ES-I3 (cell line): ENCODE measurements around the gene DUSP15.
"Not testable (repeated sequence)": the region's sequence is repeated elsewhere in the genome, so short reads cannot be mapped to it uniquely, and the experiment has no call there.

Experiments used
- H3K36me3 ChIP-seq: 2 replicates; pipeline ENCODE4 v1.6.1; 2013; ENCODE audit warnings: mild to moderate bottlenecking, low read length, control low read depth, moderate library complexity; ENCODE audit not compliant: insufficient read depth
- H3K4me1 ChIP-seq: 2 replicates; pipeline ENCODE4 v1.6.1; 2013; ENCODE audit warnings: mild to moderate bottlenecking, control low read depth, low read length; ENCODE audit not compliant: insufficient read depth
- H3K9ac ChIP-seq: 2 replicates; pipeline ENCODE4 v1.6.1; 2013; ENCODE audit warnings: low read depth, mild to moderate bottlenecking, low read length, moderate library complexity
- H3K9me3 ChIP-seq: 2 replicates; pipeline ENCODE4 v1.6.1; 2013; ENCODE audit warnings: mild to moderate bottlenecking, low read length, moderate library complexity; ENCODE audit not compliant: control insufficient read depth, insufficient read depth

DUSP15 gene

DNA sequence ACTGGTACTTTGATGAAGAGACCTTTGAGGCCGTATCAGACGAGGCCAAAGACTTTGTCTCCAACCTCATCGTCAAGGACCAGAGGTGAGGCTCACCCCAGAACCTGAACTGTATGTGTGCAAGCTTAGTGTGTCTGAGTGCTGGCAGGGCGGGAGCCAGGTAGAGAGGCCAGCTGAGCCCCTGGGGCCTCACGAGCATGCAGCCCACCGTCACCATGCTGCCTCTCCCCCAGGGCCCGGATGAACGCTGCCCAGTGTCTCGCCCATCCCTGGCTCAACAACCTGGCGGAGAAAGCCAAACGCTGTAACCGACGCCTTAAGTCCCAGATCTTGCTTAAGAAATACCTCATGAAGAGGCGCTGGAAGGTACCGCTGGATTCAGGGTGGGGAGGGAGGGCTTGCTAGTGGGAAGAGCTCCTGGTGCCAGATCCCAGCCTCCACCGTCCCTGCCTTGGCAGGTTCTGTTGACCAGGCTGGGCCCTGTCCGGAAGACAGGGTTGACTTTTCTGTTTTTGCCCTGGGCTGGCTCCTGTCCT lies 38.5 kb downstream of the DUSP15 start:
- Histone ChIP-seq H3K36me3 (no peaks in the 10 kb centered on the region; the same call in 1 of the 2 replicates), H3K9ac (no peak overlapping the region), H3K9me3 (no peaks in the 10 kb centered on the region), H3K4me1 (peaks cover 26% of the 10 kb centered on the region; the same call in 1 of the 2 replicates)

GRCh38 chr20:31831211-31831610 lies 39.1 kb downstream of the DUSP15 start:
- Histone ChIP-seq H3K36me3 (no peaks in the 10 kb centered on the region; the same call in 1 of the 2 replicates), H3K4me1 (peaks cover 19% of the 10 kb centered on the region; the same call in 1 of the 2 replicates)

DNA sequence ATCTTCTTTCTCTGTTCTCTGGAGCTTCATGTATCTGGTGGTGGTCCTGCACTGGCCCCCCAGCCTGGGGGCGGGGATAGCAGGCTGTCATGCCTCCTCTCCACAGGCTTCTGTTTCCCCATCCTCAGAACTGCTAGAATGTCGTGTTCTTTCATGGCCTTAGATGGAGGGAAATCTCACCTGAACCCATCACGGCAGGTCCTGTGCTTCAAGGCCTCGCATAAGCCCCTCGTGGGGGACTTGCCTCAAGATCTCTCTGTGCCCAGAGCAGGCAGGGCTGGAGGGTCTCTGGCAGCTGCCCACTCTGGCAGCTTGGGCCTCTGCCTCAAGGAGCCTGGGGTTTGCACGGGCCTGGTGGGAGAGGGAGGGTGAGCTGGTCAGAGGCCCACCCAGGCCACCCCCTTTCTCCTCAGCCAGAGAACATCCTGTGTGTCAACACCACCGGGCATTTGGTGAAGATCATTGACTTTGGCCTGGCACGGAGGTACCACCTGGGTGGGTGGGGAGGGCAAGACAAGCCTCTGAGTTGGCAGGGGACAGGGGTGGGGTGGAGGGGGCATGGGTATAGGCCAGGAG lies 39.8 kb downstream of the DUSP15 start:
- H3K9me3 ChIP-seq: no peaks in the 10 kb centered on the region
- peaks cover 12% of the 10 kb centered on the region; the same call in 1 of the 2 replicates for H3K4me1 ChIP-seq
- no peaks in the 10 kb centered on the region; the same call in 1 of the 2 replicates for H3K36me3 ChIP-seq
- H3K9ac ChIP-seq: no peak overlapping the region

More at GRCh38 chr20:31831211-31831610, 39.1 kb downstream of the DUSP15 start:
- no peak overlapping the region for H3K9ac ChIP-seq
- H3K9me3 ChIP-seq: no peaks in the 10 kb centered on the region

- Histone ChIP-seq H3K9me3 (no peaks in the 10 kb centered on the region), H3K9ac (no peak overlapping the region), H3K36me3 (no peaks in the 10 kb centered on the region; the same call in 1 of the 2 replicates), H3K4me1 (peaks cover 8% of the 10 kb centered on the region; the same call in 1 of the 2 replicates)
Measured at GRCh38 chr20:31829731-31830130, 40.6 kb downstream of the DUSP15 start.

DNA sequence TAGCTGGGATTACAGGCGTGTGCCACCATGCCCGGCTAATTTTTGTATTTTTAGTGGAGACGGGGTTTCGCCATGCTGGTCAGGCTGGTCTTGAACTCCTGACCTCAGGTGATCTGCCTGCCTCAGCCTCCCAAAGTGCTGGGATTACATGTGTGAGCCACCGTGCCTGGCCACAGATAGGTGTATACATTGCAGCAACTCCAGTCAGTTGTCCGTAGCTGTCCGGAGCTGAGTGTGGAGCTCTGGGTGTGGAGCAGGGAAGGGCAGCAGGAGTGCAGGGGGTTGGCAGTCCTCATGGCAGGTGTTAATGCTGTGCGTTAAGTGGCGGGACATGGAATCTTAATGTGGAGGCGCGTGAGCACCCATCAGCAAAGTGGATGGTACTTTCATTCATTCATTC lies 42.3 kb downstream of the DUSP15 start:
- H3K36me3 ChIP-seq, H3K9ac ChIP-seq: not testable (repeated sequence)

DNA sequence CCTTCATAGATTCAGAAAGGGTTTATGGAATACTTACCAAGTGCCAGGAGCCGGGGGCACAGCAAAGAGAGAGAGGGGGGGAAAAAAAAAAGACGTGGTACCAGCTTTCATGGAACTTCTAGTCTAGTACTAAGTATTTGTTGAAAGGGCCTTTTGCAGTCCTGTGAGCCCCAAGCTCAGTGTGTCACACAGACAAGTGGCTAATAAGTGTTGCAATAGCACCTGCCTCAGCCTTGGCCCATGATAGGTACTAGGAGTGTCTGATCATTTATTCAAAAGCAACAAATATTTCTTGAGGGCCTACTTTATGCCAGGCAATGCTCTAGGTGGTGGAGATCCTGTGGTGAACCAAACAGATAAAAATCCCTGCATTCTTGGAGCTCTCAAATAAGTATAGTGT lies 43.3 kb downstream of the DUSP15 start:
- peaks cover 3% of the 10 kb centered on the region; the same call in 1 of the 2 replicates for H3K4me1 ChIP-seq
- H3K36me3 ChIP-seq: no peaks in the 10 kb centered on the region

More for the DNA sequence above, 42.3 kb downstream of the DUSP15 start:
- H3K4me1 ChIP-seq, H3K9me3 ChIP-seq: not testable (repeated sequence)

GRCh38 chr20:31826074-31826473 lies 44.3 kb downstream of the DUSP15 start:
- Histone ChIP-seq H3K9ac (no peak overlapping the region), H3K4me1 (peaks cover 3% of the 10 kb centered on the region; the same call in 1 of the 2 replicates), H3K36me3 (no peaks in the 10 kb centered on the region), H3K9me3 (no peaks in the 10 kb centered on the region)

More for the DNA sequence above, 43.3 kb downstream of the DUSP15 start:
- Histone ChIP-seq H3K9ac (no peak overlapping the region), H3K9me3 (no peaks in the 10 kb centered on the region)

GRCh38 chr20:31824554-31825313 lies 45.6 kb downstream of the DUSP15 start:
- Histone ChIP-seq H3K36me3 (no peaks in the 10 kb centered on the region), H3K4me1 (peaks cover 3% of the 10 kb centered on the region; the same call in 1 of the 2 replicates), H3K9me3 (no peaks in the 10 kb centered on the region), H3K9ac (no peak overlapping the region)

DNA sequence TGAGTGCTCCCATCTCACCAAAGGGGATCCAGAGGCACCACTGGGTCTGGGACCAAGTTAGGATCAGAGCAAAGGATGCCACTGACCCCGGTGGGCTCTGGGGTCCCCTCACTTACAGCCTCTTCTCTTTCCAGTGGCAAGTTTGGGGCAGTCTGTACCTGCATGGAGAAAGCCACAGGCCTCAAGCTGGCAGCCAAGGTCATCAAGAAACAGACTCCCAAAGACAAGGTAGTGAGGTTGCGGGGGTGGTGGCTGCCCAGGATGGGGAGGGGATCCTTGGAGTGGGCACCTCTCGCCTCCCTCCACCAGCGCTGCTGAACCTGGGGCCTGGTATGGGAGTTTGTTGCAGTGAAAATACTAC lies 46.2 kb downstream of the DUSP15 start:
- Histone ChIP-seq H3K4me1 (peaks cover 3% of the 10 kb centered on the region; the same call in 1 of the 2 replicates), H3K9ac (no peak overlapping the region), H3K9me3 (no peaks in the 10 kb centered on the region)

DNA sequence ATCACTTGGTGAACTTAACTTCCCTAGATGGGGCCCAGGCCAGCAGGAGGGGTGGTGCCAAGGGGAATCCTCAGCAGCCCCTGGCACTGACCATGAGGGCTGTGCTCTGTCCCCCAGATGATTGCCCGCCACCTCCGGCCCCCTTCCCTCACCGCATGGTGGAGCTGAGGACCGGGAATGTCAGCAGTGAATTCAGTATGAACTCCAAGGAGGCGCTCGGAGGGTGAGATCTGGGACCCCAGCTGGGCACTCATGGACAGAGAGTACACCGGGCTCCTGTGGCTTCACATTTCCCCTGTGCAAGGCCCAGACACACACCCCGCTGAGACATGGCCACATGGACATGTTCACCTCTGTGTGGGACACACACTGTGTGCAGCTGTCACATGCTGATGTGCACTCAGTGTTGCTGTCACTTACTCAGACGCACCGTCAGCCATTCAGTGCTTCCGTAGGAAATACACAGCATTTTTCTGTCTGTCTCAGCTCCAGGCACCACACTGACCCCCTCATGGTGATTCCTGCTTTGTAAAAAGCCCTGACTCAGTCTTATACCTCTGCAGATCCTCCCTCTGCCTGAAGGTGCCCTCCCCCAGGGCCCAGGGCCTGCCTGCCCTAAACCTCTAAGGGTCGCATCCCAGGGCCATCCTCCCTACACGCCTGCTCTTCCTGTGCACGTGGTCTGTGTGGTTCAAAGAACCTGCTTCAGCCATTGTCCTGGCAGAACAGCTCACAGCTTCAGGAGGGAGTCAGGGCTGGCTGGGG lies 46.8 kb downstream of the DUSP15 start:
- Histone ChIP-seq H3K9me3 (no peaks in the 10 kb centered on the region), H3K9ac (no peak overlapping the region), H3K36me3 (no peaks in the 10 kb centered on the region), H3K4me1 (peaks cover 3% of the 10 kb centered on the region; the same call in 1 of the 2 replicates)

More for the DNA sequence above, 46.2 kb downstream of the DUSP15 start:
- H3K36me3 ChIP-seq: no peaks in the 10 kb centered on the region

DNA sequence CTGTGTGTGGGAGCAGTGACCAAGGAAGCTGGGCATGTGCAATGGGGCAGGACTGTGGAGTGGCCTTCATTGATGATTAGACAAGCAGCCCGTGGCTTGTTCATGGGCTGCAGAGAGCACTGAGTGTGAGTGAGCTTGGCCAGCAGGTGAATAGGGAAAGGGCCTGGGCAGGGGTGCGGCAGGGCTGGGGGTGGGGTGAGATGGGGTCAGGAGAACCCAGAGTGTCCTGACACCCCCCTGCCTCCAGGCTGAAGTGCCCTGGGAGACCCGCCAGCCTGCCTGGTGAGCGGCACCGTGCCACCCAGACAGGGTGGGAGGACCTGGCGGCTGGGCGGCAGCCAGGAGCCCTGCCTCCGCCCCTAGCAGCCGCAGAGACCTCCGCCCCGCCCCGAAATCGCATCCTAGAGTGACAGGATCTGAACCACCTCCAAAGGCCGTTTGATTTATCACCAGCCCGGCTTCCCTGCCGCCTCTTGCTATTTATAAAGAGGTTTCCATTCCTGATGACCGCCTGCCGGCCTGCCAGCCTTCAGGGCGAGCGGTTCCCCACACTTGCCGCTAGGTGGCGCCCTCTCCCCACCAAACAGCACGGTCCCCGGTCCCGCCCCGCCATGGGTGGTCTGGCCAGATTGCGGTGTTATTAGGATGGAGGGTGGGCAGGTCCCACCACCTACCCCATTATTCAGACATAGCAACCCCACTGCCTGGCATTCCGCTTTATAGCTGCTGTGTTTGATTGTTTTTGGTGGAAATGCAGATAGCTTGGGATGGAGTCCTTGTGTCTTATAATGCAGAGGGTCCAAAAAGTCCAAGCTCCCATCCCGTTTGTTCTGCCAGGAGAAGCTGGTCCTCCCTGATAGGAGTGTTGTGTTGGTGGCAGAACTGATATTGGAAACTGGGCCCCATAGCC lies 47.7 kb downstream of the DUSP15 start:
- Histone ChIP-seq H3K9ac (no peak overlapping the region), H3K36me3 (no peaks in the 10 kb centered on the region), H3K4me1 (peaks cover 3% of the 10 kb centered on the region; the same call in 1 of the 2 replicates), H3K9me3 (no peaks in the 10 kb centered on the region)

- no peak overlapping the region for H3K9ac ChIP-seq
- H3K4me1 ChIP-seq: peaks cover 3% of the 10 kb centered on the region; the same call in 1 of the 2 replicates
- H3K36me3 ChIP-seq: no peaks in the 10 kb centered on the region
- no peaks in the 10 kb centered on the region for H3K9me3 ChIP-seq
Measured at GRCh38 chr20:31821427-31821826, 48.9 kb downstream of the DUSP15 start.

- H3K36me3 ChIP-seq: no peaks in the 10 kb centered on the region
- H3K4me1 ChIP-seq: peaks cover 3% of the 10 kb centered on the region
- H3K9ac ChIP-seq: no peak overlapping the region
- H3K9me3 ChIP-seq: no peaks in the 10 kb centered on the region
Measured at GRCh38 chr20:31820228-31820627, 50.1 kb downstream of the DUSP15 start.
